Astrocyte of the hippocampus (primary cell): ENCODE measurements around the gene SKA3.
"Not testable (repeated sequence)": the region's sequence is repeated elsewhere in the genome, so short reads cannot be mapped to it uniquely, and the experiment has no call there.

Experiments
- DNase-seq: peaks from one replicate; pipeline ENCODE4 v3.0.0; 2011; ENCODE audit warnings: low read depth, low spot score

Gene SKA3

DNA sequence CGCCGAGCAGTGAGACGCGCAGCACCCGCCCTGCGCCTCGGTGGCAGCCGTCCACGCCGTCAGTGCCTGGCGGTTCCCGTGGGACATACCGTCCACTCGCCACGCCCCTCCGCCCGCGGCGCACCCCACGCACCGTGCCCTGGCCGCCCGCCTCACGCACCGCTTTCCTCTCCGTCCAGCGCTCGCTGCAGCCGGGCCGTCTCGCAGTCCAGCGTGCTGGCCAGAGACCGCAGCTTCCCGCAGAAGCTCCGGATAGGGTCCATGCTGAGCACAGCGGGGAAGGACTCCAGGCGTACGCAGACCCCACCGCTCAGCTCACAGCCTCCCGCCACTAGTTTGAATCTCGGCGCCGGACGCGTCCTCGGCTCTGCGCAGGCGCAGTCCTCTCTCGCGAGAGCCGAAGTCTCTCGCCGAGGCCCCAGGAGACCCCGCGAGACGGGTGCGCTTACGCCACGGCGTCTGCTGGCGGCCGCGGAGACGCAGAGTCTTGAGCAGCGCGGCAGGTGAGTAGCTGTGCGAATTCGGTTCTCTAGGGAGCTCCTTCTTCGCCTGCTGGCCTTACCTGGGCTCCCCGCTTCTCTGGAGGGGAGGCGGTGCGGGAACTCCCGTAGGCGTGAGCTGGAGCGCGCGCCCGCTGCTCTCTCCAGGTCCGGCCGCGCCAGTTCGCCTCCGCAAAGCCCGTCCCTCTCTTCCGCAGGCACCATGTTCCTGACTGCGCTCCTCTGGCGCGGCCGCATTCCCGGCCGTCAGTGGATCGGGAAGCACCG lies at the start of gene SKA3, which contains the start of gene MRPL57:
TSS of gene SKA3 (minus strand) at position 338 of the 767 bp plus-strand sequence. CDS start at position 263, 75 bp downstream.
TSS of gene MRPL57 (plus strand) at position 444 of the 767 bp plus-strand sequence. CDS start at position 703, 259 bp downstream.
- DNase-seq = peak; percentile 98

DNA sequence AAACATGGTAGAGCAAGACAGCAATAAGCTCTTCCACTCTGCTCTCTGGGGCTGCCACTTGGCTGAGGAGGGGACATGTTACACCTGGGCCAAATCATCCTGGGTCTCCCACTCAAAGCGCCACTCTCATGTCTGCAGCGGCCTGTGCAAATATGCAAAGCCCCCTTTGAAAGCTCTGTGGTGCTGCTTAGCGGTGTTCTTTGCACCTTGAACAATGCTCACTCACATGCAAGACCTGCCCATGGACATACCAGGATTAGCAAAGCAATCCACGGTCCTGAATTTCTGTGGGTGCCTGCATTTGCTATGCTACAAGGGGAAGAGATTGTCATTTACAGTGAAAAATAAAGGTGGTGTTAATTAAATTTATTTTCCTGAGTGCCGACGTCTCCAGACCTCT lies 48.7 kb upstream of the SKA3 start:
- DNase-seq = no peak

DNA sequence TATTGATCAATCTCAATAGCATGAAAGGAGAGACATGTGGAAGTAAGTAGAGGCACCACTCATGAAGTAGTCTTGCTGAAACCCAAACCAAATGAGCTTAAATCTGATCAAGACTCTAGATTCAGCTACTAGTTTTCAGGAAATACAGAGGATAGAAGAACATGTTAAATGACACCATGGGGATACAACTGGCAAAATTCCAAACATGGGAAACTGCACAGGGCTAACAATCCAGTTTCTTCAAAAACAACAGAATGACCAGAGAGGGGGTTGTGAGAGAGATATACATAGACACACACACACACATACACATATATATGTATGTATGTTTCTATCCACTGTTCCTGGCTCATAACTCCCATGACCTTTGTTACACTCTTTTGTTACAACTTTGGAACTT lies 44.9 kb upstream of the SKA3 start:
- DNase-seq = no peak

DNA sequence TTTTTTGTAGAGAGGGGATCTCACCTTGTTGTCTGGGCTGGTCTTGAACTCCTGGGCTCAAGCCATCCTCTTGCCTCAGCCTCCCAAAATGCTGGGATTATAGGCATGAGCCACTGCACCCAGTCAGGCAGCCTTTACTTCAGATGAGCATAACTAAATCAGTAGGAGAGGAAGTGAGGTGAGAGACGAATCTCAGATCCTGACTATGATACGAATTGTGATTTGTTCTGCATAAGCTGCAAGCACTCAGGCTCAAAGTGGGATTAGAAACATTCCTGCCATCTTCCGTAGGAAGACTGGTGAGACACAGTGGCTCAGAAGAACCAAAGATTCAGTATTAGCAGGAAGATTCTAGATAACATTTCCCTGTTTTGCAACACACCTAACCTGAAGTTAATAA lies 43.4 kb upstream of the SKA3 start:
- not testable (repeated sequence) for DNase-seq

DNA sequence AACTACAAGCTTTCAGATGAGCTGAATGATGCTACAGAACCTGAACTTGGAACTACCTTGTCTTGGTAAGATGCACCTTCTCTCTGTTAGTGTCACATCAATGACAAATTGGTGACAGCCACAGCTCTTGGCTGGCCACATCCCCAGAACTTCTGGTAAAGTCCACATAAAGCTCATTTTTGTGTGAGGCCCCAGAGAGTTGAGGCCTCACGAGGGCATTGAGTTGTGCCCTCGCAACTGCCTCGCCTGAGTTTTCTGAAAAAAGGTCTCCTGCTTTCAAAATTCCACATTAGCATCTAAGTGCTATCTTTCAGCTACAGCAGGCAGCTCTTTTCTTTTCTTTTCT lies 42.7 kb upstream of the SKA3 start:
- no peak for DNase-seq

DNA sequence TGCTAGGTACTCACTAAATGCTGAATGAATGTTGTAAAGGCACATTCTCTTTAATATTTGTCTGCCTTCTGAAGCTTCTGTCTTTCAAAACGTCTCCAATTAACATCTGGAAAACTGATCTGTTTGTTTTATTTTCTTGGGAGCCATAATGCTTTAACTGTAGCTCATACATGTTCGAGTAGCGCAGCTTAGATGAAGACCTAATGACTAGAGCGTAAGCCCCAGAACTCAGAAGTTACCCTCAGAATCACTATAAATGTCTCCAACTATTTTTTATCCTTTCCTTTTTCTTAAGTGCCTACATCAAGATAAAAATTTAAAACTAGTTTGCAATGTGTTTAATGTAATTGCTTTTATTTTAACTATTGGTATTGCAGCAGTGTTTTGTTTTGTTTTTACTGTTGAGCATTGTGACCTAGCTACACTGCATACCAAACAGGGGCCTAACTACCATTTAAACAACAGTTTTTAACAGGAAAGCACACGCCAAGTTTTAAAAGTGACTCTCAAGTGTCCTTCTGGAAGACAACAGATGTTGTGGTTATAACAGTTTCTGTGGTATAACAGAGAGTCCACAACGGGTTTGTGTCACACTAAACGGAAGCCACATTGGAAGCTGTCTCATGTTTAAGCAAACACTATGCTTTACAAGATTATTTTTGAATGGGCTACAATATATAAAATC lies 42.1 kb upstream of the SKA3 start:
- DNase-seq = no peak

DNA sequence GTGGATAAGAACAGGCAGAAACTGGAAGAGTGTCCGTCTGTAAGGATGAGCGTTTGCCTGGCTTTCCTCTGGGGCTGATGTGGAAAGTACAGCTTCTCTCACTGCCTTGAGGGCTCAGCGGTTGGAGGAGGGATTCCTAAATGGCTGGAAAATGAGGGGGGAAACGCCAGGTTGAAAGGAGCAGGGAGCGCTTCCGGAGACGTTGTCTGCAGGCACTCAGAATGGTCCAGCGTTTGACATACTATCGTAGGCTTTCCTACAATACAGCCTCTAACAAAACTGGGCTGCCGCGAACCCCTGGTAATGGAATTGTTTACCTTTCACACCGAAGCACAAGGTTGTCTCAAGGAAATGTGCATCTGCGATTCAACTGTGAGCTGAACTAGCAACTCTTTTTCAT lies 40.0 kb upstream of the SKA3 start:
- no peak for DNase-seq

DNA sequence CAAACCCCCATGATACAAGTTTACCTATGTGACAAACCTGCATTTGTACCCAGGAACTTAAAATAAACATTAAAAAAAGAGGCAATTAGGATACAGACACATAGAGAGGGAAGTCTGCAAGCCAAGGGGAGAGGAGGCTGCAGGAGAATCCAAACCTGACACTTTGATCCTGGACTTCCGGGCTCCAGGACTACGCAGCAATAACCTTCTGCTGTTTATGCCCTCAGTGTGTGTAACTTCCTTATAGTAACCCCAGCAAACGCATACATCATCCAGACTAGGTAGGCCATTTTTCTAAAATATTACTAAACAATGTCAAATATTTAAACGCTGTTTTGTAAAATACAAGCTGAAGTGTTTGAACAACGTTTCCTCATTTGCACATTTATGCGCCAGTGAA lies 39.1 kb upstream of the SKA3 start:
- not testable (repeated sequence) for DNase-seq

DNA sequence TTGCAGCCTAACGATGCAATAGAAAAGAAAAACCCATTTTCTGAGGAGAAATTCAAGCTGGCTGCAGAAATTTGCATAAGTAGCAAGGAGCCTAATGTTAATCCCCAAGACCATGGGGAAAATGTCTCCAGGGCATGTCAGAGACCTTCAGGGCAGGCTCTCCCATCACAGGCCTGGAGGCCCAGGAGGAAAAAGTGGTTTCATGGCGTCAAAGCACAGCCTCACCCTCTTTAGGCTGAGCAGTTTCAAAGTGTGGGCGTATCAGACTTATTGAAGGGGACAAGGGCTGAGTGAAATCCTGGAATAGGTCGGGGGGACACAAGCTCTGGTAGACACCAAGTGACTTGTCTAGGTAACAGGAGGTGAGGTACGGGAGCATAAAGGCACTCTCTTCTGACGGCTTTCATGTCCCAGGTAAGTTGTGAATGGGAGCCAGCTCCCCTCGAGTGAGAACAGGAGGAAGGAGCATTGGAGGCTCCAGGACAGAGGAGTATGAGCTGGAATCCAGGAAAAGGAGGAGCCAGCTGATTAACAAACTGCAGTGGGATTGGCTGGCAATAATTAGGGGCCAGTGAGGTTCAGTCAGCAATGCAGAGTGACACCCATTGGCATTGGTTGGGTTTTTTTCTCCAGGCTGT lies 35.9 kb upstream of the SKA3 start:
- no peak for DNase-seq

DNA sequence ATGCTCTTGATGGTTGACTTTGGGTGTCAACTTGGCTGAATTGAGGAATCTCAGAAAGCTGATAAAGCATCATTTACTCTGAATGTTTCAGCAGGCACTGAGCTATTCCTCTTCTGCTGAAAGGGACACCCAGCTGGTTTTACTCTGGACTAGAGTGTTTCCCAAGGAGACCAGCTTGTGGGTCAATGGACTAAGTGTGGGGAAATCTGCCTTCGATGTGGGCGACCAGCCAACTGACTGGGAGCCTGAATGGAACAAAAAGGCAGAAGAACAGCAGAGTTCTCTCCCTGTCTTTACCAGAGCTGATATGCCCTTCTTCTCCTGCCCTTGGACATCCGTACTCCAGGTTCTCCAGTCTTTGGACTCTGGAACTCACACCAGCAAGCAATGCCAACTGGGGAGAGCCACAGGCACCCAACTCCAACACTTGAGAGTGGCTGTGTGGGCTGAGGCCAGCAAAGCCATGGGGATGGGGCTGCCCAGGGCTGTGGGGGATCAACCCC lies 32.4 kb upstream of the SKA3 start:
- DNase-seq = no peak

DNA sequence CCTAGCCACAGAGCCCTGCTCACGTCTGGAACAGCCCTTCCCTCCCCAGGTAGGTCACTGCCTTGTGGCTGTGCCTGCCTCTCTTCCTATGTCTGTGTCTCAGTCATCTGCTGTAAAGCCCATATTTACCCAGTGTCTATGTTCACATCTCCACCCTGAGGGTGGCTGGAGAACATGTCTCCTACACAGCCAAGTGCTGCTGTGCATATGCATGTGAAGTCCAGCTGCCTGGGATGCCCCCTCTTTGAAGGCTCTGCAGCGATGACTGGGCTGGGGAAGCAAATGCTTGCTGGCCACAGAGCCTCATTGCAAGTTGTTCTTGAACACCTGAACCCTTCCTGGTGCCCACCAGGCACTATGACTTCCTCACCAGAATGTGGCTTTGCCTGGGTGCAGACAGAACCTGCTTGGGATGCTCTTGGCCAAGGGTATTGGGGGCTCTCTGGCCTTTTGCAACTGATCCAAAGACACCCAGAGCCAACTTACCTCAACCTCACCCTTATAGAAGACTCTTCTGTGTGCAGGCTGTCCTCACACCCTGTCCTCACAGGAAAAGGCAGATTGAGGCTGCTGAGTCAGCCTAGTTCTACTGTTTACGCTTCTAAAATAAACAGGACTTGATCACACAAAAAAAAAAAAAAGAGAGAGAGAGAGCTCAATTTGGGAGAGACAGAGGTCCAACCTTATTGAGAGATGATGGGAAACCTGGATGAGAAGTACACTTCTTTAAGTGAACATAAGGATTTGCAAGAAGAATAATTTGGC lies 26.6 kb upstream of the SKA3 start:
- DNase-seq = peak; percentile 4

DNA sequence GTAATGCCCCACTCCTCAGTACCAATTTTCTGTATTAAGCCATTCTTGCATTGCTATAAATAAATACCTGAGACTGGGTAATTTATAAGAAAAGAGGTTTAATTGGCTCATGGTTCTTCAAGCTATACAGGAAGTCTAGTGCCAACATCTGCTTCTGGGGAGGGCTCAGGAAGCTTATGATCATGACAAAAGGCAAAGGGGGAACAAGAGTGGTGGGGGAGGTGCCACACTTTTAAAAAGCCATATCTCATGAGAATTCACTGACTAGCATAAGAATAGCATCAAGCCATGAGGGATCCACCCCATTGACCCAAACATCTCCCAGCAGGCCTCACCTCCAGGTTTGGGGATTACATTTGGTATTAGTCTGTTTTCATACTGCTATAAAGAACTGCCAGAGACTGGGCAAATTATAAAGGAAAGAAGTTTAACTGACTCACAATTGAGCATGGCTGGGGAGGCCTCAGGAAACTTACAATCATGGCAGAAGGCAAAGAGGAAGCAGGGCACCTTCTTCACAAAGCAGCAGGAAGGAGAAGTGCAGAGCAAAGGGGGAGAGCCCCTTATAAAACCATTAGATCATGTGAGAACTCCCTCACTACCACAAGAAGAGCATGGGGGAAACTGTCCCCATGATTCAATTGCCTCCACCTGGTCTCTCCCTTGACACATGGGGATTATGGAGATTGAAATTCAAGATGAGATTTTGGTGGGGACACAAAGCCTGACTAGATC lies 25.3 kb upstream of the SKA3 start:
- not testable (repeated sequence) for DNase-seq

DNA sequence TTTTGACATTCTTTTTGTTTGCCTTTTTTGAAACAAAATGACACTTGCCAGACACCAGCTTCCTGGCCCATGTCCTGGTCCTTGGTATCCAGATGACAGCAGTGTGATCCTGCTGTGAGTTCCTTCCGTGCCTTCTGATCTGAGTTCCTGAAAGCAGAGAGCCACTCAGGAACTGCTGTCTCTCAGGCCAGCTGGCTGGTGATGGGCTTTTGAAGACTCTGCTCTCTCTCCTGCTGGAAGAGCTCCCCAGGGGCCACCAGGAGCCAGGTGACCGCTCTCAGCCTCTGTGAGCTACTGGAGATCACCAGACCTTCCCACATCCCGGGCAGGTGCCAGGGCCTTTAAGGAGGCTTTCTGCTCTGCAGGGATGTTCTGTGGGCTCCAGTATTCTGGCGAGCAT lies 22.0 kb upstream of the SKA3 start:
- not testable (repeated sequence) for DNase-seq

DNA sequence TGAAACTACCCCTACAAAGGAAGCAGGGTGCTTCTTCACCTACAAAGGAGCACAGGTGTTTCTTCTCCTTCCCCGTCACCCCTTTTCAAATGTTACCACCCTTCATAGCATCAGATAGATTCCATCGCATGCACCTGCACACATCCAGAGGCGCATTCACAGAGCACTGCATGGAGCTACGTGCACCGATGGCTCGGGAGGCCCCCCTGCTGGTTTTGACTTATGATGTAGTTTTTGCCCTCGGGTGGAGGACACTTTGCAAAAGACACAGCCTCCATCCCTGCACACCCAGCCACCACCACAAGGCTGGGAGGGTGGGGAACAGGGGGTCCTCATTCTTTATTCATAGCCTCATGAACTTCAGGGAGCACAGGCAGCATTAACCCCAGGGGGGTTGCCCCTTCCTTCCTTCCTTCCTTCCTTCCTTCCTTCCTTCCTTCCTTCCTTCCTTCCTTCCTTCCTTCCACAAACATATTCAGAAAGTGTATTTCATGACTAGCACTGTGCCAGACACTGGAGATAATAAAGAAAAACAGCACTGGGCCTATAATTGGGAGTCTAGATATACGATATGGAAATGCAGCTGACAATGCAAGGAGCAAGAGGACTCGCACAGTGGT lies 21.4 kb upstream of the SKA3 start:
- not testable (repeated sequence) for DNase-seq

DNA sequence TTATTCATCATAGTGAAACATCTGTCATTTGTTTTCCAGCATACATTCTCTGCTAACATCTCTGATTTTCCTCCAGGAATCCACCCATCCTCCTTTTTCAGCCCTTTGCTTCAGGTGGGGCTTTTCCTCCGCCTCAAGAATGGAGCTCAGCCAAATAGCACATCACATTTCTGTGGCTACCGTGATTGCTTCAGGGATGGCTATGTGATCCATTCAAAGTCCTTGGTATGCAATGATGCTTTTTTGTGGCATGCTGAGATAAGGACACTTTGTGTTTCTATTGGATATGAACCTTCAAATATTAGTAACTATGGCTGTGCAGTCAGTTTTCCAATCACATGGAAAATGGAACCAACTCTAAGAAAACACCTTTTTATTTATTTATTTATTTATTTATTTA lies 18.4 kb upstream of the SKA3 start:
- DNase-seq = peak; percentile 67

DNA sequence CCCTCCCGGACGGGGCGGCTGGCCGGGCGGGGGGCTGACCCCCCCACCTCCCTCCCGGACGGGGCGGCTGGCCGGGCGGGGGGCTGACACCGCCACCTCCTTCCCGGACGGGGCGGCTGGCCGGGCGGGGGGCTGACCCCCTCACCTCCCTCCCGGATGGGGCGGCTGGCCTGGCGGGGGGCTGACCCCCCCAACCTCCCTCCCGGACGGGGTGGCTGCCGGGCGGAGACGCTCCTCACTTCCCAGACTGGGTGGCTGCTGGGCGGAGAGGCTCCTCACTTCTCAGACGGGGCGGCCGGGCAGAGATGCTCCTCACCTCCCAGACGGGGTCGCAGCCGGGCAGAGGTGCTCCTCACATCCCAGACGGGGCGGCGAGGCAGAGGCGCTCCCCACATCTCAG lies 10.1 kb upstream of the SKA3 start:
- DNase-seq = not testable (repeated sequence)

DNA sequence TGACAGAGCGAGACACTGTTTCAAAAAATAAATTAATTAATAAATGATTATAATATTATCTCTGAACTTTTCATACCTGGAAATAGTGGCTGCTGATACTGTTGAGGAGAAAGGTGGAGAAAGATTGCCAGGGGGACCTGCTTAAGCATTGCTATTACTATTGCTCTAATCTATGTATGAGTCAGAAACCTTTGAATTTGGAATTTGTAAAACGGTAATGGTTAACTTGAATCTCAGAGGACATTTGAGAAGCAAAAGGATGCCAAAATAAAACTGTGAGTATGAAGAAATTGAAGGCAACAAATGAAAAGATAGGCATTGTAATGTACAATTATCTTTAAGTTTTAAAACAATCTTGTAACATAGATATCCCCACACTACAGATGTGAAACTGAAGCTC lies 5.3 kb upstream of the SKA3 start:
- DNase-seq = no peak

DNA sequence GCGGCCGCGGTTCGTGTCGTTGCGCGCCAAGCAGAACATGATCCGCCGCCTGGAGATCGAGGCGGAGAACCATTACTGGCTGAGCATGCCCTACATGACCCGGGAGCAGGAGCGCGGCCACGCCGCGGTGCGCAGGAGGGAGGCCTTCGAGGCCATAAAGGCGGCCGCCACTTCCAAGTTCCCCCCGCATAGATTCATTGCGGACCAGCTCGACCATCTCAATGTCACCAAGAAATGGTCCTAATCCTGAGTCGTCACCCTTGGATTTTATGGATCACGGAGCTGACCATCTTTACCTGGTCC lies 581 bp upstream of the SKA3 start:
- DNase-seq = no peak

DNA sequence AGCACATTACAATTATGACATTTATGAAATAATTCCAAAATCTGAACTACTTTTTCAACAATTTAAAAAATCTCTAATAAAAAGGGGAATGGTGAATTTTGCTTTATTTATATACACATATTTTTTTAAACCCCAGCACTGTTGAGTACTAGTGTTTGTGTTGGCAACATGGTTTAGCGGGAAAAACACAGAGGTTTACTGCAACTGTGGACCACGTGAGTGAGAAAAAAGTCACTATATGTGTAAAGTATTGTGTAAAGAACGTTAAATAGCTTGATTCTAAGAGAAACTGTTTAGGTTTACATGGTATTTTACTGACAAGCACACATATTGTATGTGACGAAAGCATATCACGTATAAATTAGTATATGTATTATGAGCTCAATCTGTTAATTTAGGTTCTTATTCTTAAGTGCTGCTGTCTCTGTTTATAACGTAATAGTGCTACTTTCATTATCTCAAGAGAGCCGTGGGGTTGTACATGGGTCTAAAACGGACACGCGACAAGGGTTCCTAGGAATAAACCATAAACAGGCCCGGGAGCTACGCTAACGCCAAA lies 617 bp downstream of the SKA3 start:
- DNase-seq = peak; percentile 23

DNA sequence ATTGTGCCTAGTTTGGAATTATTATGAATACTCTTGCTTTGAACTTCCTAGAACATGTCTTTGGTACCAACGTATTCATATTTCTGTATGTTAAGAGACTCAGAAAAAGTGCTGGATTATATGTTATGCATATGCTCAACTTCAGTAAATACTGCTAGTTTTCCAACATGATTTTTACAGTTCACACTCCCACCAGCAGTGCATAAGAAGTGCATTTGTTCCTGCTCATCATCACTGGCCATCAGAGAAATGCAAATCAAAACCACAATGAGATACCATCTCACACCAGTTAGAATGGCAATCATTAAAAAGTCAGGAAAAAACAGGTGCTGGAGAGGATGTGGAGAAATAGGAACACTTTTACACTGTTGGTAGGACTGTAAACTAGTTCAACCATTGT lies 2.6 kb downstream of the SKA3 start:
- DNase-seq = not testable (repeated sequence)
